SU-DHL-6 (cell line): Measurements from ENCODE around the gene RAP2B.

ENCODE experiments used
- EZH2phosphoT487 ChIP-seq: fragments of 200-600 bp; sonication (generic), shearing (Covaris generic); conservative IDR thresholded peaks from 2 replicates; pipeline ENCODE4 v1.6.1; 2018; ENCODE audit warnings: mild to moderate bottlenecking, antibody characterized with exemption, low read length, moderate library complexity, mixed read lengths
- TF ChIP-seq, protein P1 (sequence below): fragments of 200-600 bp; sonication (generic); IDR thresholded peaks from one replicate; pipeline ENCODE4 v1.5.1; 2017; ENCODE audit warnings: antibody characterized with exemption, mild to moderate bottlenecking, low read length, moderate library complexity; ENCODE audit not compliant: insufficient read depth, poor library complexity, severe bottlenecking

DNA sequence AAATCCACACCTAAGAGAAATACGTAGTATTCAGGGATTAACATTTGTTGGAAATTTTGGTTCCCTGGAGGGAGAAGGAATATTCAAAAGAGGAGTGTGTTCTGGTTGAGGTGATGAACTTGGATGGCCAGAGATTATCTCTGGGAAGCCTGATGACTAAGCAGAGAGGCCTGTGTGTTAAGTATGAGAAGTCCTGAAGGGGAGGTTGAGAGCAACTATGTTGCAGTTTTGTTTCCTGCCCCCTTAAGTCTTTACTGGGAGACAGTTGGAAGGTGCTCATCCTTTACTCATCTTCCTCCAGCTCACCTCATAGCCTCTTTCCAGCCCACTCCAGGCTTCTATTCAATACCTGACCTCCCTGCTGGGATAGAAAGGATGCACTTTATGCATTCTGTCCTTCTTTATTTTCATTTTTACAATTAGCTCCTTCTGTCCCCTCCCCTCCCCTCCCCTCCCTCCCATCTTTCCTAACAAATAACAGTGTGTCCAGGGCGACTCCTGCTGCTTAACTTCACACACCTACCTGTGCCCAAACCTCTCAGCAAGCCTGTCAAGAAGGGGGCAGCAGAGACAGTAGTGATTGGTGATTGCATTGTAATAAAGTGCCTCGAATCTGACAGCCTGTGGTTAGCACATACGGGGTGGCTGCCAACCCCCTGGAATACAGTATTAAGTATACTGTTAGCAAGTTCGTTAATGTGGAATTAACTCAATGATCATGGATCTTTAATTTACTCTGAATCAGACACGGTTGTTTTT is 11.9 kb downstream of the RAP2B start:
- TF ChIP-seq, protein P1, sequence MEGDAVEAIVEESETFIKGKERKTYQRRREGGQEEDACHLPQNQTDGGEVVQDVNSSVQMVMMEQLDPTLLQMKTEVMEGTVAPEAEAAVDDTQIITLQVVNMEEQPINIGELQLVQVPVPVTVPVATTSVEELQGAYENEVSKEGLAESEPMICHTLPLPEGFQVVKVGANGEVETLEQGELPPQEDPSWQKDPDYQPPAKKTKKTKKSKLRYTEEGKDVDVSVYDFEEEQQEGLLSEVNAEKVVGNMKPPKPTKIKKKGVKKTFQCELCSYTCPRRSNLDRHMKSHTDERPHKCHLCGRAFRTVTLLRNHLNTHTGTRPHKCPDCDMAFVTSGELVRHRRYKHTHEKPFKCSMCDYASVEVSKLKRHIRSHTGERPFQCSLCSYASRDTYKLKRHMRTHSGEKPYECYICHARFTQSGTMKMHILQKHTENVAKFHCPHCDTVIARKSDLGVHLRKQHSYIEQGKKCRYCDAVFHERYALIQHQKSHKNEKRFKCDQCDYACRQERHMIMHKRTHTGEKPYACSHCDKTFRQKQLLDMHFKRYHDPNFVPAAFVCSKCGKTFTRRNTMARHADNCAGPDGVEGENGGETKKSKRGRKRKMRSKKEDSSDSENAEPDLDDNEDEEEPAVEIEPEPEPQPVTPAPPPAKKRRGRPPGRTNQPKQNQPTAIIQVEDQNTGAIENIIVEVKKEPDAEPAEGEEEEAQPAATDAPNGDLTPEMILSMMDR = no peak
- TF ChIP-seq EZH2phosphoT487 = no peak
